Stimulated activated CD8-positive, alpha-beta memory T cell treated with anti-CD3 and anti-CD28 coated beads, Interleukin-4, amount 100 ng/mL, for 48 hours (primary cell): ENCODE results near the gene RLBP1.

Experiments used
- DNase-seq: peaks from one replicate; pipeline ENCODE4 v3.0.0-alpha.2; 2020

Gene RLBP1

DNA sequence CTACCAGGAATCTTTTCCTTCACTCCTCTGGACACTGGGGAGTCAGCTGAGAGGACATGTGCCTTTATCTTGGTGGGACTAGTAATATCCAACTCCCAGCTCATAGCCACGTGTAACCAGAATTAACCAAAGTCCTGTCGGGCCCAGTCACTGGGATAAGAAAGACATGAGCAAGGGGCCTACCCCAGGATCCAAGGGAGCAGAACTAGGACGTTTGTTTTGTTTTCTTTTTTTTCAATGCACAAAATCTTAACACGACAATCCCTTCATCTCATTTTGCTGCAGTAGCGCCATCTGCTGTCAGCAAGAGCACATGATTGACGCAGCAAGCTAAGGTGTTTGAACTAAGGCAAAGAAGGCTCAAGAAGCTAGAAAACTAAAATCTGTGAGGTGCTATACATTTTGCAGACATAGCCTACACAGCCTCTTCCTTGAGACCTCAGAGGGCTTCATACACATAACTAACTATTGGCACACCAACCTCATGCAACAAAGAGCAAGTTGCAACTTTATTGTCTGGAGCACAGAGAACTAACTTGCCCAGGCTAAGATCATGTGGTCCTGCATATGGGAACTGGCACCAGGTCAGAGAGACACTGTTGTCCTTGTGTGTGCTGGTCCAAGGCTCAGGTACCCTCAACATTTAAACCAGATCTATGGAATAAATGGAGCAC lies 43.6 kb downstream of the RLBP1 start:
- peak; percentile 76 for DNase-seq

DNA sequence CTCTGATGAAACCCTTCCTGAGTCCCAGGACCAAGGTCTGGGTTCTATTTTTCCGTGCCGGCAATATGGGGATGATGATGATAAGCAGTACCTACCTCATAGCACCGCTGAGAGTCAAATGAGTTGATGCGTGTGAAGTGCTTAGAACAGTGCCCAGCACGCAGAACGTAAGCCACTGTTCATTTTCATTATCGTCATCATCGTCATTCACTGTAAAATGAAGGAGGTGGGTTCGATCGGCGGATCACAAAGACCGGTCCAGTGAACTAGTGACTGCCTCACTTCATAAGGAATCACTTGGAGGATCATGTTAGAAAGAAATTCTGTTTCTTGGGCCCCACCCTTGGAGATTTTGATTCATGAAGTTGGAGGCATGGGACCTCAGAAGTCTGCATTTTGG lies 44.3 kb downstream of the RLBP1 start:
- DNase-seq = no peak

DNA sequence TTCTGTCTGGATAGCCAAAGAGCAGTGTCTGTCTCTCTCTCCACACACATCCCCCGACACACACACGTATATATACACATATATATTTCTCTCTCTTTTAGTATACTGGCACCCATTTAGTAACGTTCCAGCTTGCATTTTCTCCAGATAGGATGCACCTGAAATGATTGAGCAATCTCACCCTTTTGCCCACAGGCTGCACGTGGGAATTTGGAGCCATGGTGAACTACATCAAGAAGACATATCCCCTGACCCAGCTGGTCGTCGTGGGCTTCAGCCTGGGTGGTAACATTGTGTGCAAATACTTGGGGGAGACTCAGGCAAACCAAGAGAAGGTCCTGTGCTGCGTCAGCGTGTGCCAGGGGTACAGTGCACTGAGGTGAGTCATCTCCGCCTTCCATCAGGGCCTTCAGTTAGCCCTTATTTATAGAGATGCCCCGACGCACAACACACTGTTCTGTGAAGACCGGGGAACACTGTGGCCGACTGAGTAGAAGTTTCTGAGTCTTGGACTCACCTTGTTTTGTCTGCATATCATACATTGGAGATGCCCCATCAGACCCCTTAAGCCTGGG lies 45.7 kb downstream of the RLBP1 start:
- DNase-seq = no peak

DNA sequence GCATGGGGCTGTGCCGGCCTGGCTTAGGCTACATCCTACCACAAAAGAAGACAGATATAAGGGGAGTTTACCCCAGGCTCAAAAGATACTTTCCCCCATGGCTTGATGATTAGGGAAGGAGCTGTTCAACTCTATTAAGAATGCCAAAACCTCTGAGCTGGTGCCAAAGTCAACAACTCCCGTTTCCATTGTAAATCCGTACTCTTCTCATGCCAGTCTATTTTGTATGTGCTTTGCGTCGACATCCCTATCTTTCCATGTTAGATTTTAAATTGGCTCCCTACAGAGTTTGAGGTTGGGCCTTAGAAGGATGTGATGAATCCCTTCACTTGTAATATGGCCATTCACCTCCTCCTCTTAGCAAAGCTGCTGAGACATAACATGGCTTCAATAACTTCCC lies 46.9 kb downstream of the RLBP1 start:
- DNase-seq = no peak

DNA sequence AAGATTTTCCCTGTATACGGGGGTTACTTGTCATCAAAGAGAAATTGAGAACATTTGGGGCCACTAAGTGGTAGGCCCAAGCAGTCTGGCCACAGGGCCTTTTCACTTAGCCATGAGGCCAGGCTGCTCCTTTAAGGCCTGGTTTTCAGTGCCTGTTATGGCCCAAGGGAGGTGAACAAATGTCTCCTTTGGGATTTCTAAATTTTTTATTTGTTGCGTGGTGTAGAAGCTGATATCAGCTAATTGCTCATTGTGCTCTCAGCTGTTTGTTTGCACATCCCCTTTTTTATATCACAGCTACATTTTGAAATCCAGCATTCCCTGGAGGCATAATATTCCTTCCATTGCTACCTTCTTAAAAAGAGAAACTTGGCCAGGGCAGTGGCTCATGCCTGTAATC lies 48.5 kb downstream of the RLBP1 start:
- DNase-seq = no peak

DNA sequence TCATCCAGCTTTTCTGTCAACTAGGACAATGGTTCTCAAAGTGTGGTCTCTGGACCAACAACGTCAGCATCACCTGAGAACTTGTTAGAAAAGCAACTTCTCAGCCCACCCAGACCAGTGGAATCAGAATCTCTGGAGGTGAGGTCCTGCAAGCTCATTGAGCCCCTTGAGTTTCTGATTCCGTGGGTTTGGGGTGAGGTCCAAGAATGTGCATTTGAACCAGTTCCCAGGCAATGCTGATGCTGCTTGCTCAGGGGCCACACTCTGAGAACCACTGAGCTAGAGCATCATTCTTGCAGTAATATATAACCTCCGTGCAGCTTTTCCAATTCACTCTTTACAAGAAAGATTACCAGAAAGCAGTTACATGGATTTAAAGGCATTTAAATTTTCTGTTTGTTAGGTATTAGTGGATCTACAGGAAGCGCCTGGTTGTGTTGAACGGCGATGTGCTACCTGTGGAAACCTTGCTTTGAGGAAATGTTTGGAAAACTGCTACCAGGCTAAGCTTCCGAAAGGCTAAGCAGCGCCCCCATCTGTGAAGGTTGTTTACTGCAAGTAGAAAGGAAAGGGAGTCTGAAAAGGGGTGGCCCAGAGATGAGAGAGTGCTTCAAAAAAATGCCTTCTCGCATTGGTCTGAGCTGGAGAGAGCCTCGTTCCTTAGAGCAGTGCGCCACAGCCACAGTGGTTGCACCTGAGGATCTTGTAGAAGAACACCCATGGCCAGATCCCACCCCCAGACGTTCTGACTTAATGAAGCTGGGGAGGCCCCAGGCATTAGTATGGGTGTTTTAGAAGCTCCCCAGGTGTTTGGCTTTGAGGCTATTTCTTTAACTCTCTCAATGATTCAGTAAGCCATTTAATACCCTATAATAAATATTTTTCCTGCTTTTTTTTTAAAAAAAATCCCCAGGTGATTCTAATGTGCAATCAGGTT lies 50.0 kb downstream of the RLBP1 start:
- DNase-seq = peak; percentile 69

DNA sequence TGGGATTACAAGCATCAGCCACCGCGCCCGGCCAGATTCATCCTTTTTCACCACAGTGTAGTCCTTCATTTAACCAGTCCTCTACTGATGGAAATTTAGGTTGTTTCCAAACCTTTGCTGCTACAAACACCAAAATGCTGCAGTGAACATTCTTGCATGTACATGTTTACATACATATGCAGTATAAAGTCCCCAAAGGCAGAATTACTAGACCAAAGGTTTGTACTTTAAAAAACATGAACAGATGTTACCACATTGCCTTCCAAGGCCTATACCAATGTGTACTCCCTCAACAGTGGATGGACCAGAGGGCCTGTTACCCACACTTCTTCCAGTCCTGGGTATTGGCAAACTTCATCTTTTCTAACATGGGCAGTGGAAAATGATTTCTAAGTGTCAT lies 51.0 kb downstream of the RLBP1 start:
- no peak for DNase-seq

DNA sequence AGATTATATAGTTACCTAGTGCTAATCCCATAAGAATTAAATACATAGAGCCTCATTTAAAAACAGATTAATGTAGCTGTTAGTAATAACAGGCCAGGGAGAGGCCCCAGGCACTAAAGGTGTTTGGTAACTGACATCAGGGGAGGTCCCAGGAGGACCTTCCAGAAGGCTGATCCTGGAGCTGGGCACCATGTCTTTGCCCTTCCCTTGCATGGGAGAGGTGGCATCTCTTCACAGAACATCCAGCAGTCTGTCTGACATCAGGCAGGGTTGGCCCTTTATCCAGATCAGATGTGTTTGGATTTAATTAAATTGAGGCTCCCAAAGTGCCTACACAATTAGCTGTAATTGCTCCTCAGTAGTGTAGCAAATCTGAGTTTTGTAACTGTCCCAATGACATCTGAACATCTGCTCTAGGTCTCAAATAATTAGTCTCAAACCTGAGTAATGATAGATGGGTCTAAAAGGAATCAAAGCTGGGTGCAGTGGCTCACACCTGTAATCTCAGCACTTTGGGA lies 53.0 kb downstream of the RLBP1 start:
- DNase-seq = no peak

DNA sequence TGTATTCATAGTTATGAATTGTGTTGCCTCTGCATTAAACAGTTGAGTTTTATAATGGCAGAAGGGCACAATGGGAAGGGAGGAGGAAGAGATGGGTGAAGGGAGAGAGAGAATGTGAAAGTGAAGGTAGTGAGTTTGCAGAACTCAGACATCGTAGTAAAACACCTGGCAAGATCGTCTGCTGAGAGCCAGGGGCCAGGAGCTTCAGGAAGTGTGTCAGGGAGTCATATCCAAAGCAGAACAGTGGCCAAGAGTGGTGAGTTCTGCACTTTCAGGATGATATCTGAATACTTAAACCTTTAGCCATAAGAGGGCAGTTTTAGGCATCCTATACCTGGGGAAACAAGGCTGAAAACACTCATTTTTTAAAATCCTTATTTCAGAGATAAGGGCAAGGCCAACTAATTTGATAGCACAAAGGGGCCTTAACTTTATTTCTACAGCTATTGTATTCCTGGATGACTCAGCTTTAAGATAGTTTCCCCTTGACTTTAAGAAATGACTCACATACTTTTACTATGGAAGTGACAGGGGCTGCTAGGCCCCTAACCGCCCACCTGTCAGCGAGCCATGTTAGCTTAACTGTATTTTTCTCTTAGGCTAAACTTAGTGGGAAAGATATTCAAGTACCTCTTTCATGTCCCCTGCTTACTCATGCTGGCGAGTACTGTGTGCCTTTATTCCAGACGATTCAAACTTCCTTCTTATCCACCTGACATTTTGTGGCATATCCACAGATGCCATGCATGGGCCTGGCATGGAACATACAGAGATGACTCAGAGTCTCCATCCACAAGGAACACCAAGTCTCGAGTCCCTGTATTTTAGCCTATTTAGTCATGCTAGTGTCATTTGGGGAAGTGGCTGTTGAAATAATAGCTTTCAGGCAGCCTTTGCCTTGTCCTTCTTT lies 53.9 kb downstream of the RLBP1 start:
- peak; percentile 76 for DNase-seq

GRCh38 chr15:89165677-89166076 lies 55.7 kb downstream of the RLBP1 start:
- no peak for DNase-seq

- no peak for DNase-seq
Observed at GRCh38 chr15:89164712-89165211, 56.6 kb downstream of the RLBP1 start.

DNA sequence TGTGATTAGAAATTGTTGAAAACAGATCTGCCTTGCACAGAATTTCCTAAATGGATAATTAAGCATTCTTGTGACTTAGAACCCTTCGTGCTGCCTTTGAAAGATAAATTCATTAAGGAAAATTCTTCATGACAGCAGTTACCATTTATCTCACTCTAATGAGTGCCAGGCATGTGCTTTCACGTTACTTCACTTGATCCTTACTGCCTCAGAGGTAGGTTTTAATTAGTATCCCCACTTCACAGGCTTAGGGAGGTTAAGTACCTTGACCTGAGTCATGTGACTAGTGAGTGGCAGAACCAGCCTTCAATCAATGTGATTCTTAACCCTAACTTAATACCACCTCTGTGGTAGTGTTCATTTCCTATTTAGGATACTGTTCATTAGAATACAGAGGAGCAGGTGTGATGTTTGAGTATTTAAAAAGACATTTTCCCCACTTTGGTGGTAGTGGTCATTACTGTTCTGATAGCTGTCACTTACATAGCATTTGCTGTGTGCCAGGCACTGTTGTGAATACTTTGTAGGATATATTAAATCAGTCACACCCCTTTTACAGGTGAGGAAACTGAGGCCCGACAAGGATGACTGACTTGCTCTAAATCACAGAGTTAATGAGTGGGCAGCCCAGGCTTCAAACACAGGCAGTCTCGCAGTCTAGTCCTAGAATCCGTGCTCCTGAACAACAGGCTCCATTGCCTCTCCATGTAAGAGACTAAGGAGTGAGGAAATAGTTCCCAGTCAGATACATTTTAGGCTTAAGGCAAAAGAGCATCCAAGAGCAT lies 57.9 kb downstream of the RLBP1 start:
- DNase-seq = no peak

- no peak for DNase-seq
Observed at GRCh38 chr15:89161666-89162065, 59.7 kb downstream of the RLBP1 start.
